ENCODE results near the gene MACROD2.

- TF ChIP-seq CTCF (IDR thresholded peaks at IDR 0.05; ENCODE audit: insufficient read depth, low read length, poor library complexity, severe bottlenecking) (no peak), EZH2phosphoT487 (conservative IDR thresholded peaks at IDR 0.05; ENCODE audit: low read length) (no peak)
These were observed 1804.6 kb downstream of the MACROD2 start for GRCh38 chr20:15799871-15800270.
